Neural progenitor cell (in vitro differentiated cells): ENCODE measurements around the gene PTPN23. TPM values are rescaled to one million over a fixed set of nuclear protein-coding genes. Genes with fewer than 3 reads are reported as not detected.

Source experiments
- DNase-seq: peaks from one replicate; pipeline ENCODE4 v3.0.0-alpha.2; 2016; ENCODE audit warnings: low spot score
- H2AFZ ChIP-seq: fragments of 200-600 bp; sonication (generic); replicated peaks from 2 replicates; pipeline ENCODE4 v1.6.1; 2016; ENCODE audit warnings: antibody characterized with exemption
- H3F3A ChIP-seq: fragments of 200-600 bp; sonication (generic); 2 replicates; pipeline ENCODE4 v1.6.1; 2016; ENCODE audit warnings: antibody characterized with exemption, low read depth
- H3K27ac ChIP-seq: fragments of 200-600 bp; sonication (generic); 2 replicates; pipeline ENCODE4 v1.5.1; 2016; ENCODE audit warnings: mild to moderate bottlenecking
- H3K27me3 ChIP-seq: fragments of 200-600 bp; sonication (generic); 2 replicates; pipeline ENCODE4 v1.6.1; 2016; ENCODE audit warnings: mild to moderate bottlenecking, moderate library complexity
- H3K36me3 ChIP-seq: fragments of 200-600 bp; sonication (generic); 2 replicates; pipeline ENCODE4 v1.5.1; 2016
- H3K4me1 ChIP-seq: fragments of 200-600 bp; sonication (generic); 2 replicates; pipeline ENCODE4 v1.6.1; 2016; ENCODE audit warnings: mixed run types
- H3K4me2 ChIP-seq: fragments of 200-600 bp; sonication (generic); 2 replicates; pipeline ENCODE4 v1.6.1; 2016
- H3K4me3 ChIP-seq: fragments of 200-600 bp; sonication (generic); 2 replicates; pipeline ENCODE4 v1.5.1; 2016
- H3K79me2 ChIP-seq: fragments of 200-600 bp; sonication (generic); 2 replicates; pipeline ENCODE4 v1.6.1; 2016; ENCODE audit warnings: low read depth
- H3K9ac ChIP-seq: fragments of 200-600 bp; sonication (generic); 2 replicates; pipeline ENCODE4 v1.6.1; 2016
- H3K9me3 ChIP-seq: fragments of 200-600 bp; sonication (generic); 2 replicates; pipeline ENCODE4 v1.5.1; 2016; ENCODE audit warnings: low read depth
- H4K20me1 ChIP-seq: fragments of 200-600 bp; sonication (generic); 2 replicates; pipeline ENCODE4 v1.6.1; 2016; ENCODE audit warnings: low read depth
- H3K27ac Mint-ChIP-seq: 3 replicates; pipeline ENCODE4 v1.8.0; 2021; ENCODE audit warnings: mixed read lengths
- H3K27me3 Mint-ChIP-seq: 2 replicates; pipeline ENCODE4 v1.8.0; 2022; ENCODE audit warnings: low read depth, mild to moderate bottlenecking, inconsistent platforms, moderate library complexity, mixed read lengths; ENCODE audit not compliant: insufficient read depth
- H3K36me3 Mint-ChIP-seq: 3 replicates; pipeline ENCODE4 v1.8.0; 2021; ENCODE audit warnings: mixed read lengths
- H3K4me1 Mint-ChIP-seq: 3 replicates; pipeline ENCODE4 v1.8.0; 2021; ENCODE audit warnings: mixed read lengths
- H3K4me3 Mint-ChIP-seq: 3 replicates; pipeline ENCODE4 v1.8.0; 2021; ENCODE audit warnings: mild to moderate bottlenecking, moderate library complexity, mixed read lengths
- H3K9me3 Mint-ChIP-seq: 3 replicates; pipeline ENCODE4 v1.8.0; 2020; ENCODE audit warnings: mixed read lengths
- CTCF ChIP-seq: fragments of 200-600 bp; sonication (generic); IDR thresholded peaks from 2 replicates; pipeline ENCODE4 v1.5.1; 2017; ENCODE audit warnings: antibody characterized with exemption, mild to moderate bottlenecking
- EZH2 ChIP-seq: fragments of 200-600 bp; sonication (generic); IDR thresholded peaks from 2 replicates; pipeline ENCODE4 v1.6.1; 2017; ENCODE audit warnings: antibody characterized with exemption, mild to moderate bottlenecking, moderate library complexity
- EZH2phosphoT487 ChIP-seq: fragments of 200-600 bp; sonication (generic); IDR thresholded peaks from 2 replicates; pipeline ENCODE4 v1.6.1; 2017; ENCODE audit warnings: antibody characterized with exemption
- total RNA-seq: library from RNA; depleted of rRNA; stranded (reverse); fragments of >200 nt; gene quantifications from 2 replicates; pipeline ENCODE4 v1.2.3, GENCODE V29; 2015; ENCODE audit warnings: low replicate concordance

Gene PTPN23
- total RNA-seq, 1 donor from 2014 or later: 3.4 TPM

GRCh38 chr3:47428662-47429061 is 47.8 kb downstream of the PTPN23 start:
- H3K9me3 Mint-ChIP-seq: no peaks in the 10 kb centered on the region
- no peaks in the 10 kb centered on the region for H3K9me3 ChIP-seq
- H3K27me3 ChIP-seq: no peaks in the 10 kb centered on the region
- H3K27me3 Mint-ChIP-seq: peaks cover 5% of the 10 kb centered on the region
- no peak overlapping the region for H3K4me2 ChIP-seq
- no peak overlapping the region for H3K9ac ChIP-seq
- H3K27ac Mint-ChIP-seq: no peak overlapping the region
- peaks cover 9% of the 10 kb centered on the region for H3K4me1 Mint-ChIP-seq
- TF ChIP-seq CTCF (no peak), EZH2phosphoT487 (no peak), EZH2 (no peak)
- no peak overlapping the region for H3K27ac ChIP-seq
- H3K4me1 ChIP-seq: peaks cover 3% of the 10 kb centered on the region
- H3K4me3 Mint-ChIP-seq: no peak overlapping the region
- H3K79me2 ChIP-seq: no peaks in the 10 kb centered on the region
- DNase-seq: no peak
- H3K36me3 ChIP-seq: no peaks in the 10 kb centered on the region
- no peaks in the 10 kb centered on the region for H3F3A ChIP-seq
- H3K36me3 Mint-ChIP-seq: peaks cover 35% of the 10 kb centered on the region
- no peak overlapping the region for H3K4me3 ChIP-seq
- no peak overlapping the region for H2AFZ ChIP-seq
- H4K20me1 ChIP-seq: peaks cover 15% of the 10 kb centered on the region

DNA sequence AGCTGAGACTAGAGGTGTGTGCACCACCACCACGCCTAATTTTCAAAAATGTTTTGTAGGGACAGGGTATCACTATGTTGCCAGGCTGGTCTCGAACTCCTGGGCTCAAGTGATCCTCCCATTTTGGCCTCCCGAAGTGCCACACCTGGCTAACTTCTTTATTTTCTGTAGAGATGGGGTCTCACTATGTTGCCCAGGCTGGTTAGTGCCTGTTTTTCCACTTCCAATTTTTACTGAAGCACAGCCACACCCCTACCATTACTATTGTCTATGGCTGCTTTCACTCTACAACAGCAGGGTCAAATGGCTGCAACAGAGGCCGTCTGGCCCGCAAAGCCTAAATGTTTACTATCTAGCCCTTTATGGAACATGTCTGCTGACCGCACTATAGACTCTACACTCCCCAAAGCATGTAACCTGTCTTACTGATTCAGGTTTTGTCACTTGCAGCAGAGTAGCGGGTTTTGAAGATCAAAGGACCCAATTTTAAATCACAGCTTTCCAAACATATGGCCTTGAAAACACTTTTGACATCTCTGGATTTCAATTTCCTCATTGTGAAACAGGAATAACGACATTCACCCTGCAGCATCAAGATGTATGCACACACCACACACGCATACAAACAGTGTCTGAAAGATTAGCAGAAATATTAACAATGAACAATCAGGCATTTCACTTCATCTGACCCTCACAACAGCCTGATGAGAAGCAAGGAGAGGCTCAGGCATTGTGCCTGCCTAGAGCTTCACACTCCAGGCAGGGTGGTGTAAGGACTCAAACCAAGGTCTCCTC is 48.9 kb downstream of the PTPN23 start:
- Histone ChIP-seq H3K4me1 (peaks cover 3% of the 10 kb centered on the region), H2AFZ (no peak overlapping the region), H4K20me1 (peaks cover 15% of the 10 kb centered on the region), H3K27me3 (no peaks in the 10 kb centered on the region), H3K4me3 (no peak overlapping the region), H3K27ac (no peak overlapping the region), H3K4me2 (no peak overlapping the region), H3K36me3 (no peaks in the 10 kb centered on the region), H3F3A (no peaks in the 10 kb centered on the region), H3K79me2 (no peaks in the 10 kb centered on the region), H3K9ac (no peak overlapping the region), H3K9me3 (no peaks in the 10 kb centered on the region)
- Mint-ChIP-seq H3K9me3 (no peaks in the 10 kb centered on the region), H3K4me1 (peaks cover 9% of the 10 kb centered on the region), H3K27ac (no peak overlapping the region), H3K27me3 (peaks cover 5% of the 10 kb centered on the region), H3K4me3 (no peak overlapping the region), H3K36me3 (peaks cover 41% of the 10 kb centered on the region)
- no peak for TF ChIP-seq CTCF
- TF ChIP-seq EZH2phosphoT487: no peak
- no peak for TF ChIP-seq EZH2
- no peak for DNase-seq

GRCh38 chr3:47430606-47431005 is 49.8 kb downstream of the PTPN23 start:
- Histone ChIP-seq H3K4me2 (no peak overlapping the region), H3K4me1 (peaks cover 3% of the 10 kb centered on the region), H3K9ac (no peak overlapping the region), H3K27ac (no peak overlapping the region), H3K79me2 (no peaks in the 10 kb centered on the region), H3F3A (no peaks in the 10 kb centered on the region), H3K9me3 (no peaks in the 10 kb centered on the region), H2AFZ (no peak overlapping the region), H3K27me3 (no peaks in the 10 kb centered on the region), H3K36me3 (no peaks in the 10 kb centered on the region), H3K4me3 (no peak overlapping the region), H4K20me1 (peaks cover 15% of the 10 kb centered on the region)
- no peak for DNase-seq
- Mint-ChIP-seq H3K27ac (no peak overlapping the region), H3K36me3 (peaks cover 42% of the 10 kb centered on the region), H3K4me3 (no peak overlapping the region), H3K4me1 (peaks cover 9% of the 10 kb centered on the region), H3K9me3 (no peaks in the 10 kb centered on the region), H3K27me3 (peaks cover 5% of the 10 kb centered on the region)
- TF ChIP-seq CTCF (no peak), EZH2 (no peak), EZH2phosphoT487 (no peak)
